ENCODE results near the gene CXCL16. TPM values are rescaled to one million over a fixed set of nuclear protein-coding genes. Genes with fewer than 3 reads are reported as not detected.

Gene CXCL16
- total and polyA plus RNA-seq, 10 of the 15 experiments (the other 5 are each of a cell fraction or from before 2014, with no cell fraction given), result 0.15 to 2.2 (median 0.65) TPM

DNA sequence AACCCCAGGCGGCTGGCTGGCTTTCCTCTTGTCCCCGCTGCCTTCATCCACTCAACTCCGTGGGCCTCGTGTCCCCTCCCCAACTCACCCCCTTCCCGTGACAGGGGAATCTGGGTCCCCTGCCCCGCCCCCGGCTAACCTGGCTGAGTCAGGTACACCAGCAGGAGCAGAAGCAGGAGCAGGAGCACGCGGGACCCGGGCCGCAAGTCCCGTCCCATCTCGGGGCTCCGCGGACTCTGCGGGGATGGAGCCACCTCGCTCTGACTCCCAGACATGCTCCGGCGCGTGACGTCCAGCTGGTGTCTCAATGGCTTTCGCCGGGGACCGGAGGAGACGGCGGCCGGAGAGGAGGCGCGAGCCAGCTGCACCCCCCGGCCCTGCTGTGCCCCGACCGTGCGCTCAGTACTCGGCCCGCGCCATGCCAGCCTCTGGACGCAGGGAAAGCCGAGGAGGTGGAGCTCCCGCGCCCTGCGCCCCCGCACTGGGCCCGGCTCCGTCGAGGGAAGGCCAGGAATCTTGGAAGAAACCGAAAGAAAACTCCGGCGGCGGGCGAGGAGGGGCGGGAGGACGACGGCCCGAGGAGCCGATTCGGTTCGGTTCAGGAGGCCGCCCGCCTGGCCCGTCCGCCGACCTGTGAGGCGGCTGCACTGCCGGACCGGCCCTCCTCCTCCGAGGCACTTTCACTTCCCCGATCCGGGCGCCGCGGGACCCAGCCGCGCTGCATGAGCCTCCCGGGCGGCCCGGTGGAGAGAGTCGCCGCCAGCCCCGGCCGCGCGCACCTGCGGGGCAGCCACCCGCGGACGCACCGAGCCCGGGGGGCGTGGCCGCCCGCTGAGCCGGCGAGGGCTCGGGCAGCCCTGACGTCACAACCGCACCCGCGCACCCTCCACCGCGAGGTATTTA is at the start of gene CXCL16, which contains the start of gene ZMYND15 (continued):
- TF ChIP-seq CBX5 (IDR thresholded peaks at IDR 0.05; ENCODE audit: low read depth), result no peak
- no peak for TF ChIP-seq MEF2B (IDR thresholded peaks at IDR 0.05; ENCODE audit: partially characterized antibody, poor library complexity, severe bottlenecking)
- peak; percentile 69 for TF ChIP-seq SPI1 (IDR thresholded peaks at IDR 0.05; ENCODE audit: borderline replicate concordance, insufficient read depth, low read depth, low read length)
- no peak for TF ChIP-seq RAD51 (IDR thresholded peaks at IDR 0.05)
- TF ChIP-seq EGR1 (IDR thresholded peaks at IDR 0.05; ENCODE audit: borderline replicate concordance in 1 of 2, low read depth in 2 of 2, low read length in 2 of 2), result peak in 1 of 2 experiments; percentile 49; a peak in 1 of 3 replicates
- TF ChIP-seq TARDBP (IDR thresholded peaks at IDR 0.05; ENCODE audit: borderline replicate concordance), result no peak
- TF ChIP-seq IRF4 (IDR thresholded peaks at IDR 0.05; ENCODE audit: low read depth, low read length), result no peak
- no peak for TF ChIP-seq MXI1 (IDR thresholded peaks at IDR 0.05; ENCODE audit: low read depth, low read length)
- TF ChIP-seq HDAC6 (IDR thresholded peaks at IDR 0.05; ENCODE audit: unreplicated experiment), result no peak
- no peak for TF ChIP-seq FOXK2 (IDR thresholded peaks at IDR 0.05)
- TF ChIP-seq MYC (IDR thresholded peaks at IDR 0.05; ENCODE audit: insufficient read depth, insufficient read length, insufficient replicate concordance, low read length, severe bottlenecking), result no peak
- TF ChIP-seq ZNF274 (IDR thresholded peaks at IDR 0.05; ENCODE audit: insufficient read depth, insufficient read length), result no peak
- TF ChIP-seq DPF2 (IDR thresholded peaks at IDR 0.05), result peak; percentile 80
- TF ChIP-seq, protein P1, sequence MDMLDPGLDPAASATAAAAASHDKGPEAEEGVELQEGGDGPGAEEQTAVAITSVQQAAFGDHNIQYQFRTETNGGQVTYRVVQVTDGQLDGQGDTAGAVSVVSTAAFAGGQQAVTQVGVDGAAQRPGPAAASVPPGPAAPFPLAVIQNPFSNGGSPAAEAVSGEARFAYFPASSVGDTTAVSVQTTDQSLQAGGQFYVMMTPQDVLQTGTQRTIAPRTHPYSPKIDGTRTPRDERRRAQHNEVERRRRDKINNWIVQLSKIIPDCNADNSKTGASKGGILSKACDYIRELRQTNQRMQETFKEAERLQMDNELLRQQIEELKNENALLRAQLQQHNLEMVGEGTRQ (IDR thresholded peaks at IDR 0.05; ENCODE audit: borderline replicate concordance, low read depth, low read length), result no peak
- no peak for TF ChIP-seq NFIC (IDR thresholded peaks at IDR 0.05; ENCODE audit: low read depth, low read length)
- TF ChIP-seq, protein P2, sequence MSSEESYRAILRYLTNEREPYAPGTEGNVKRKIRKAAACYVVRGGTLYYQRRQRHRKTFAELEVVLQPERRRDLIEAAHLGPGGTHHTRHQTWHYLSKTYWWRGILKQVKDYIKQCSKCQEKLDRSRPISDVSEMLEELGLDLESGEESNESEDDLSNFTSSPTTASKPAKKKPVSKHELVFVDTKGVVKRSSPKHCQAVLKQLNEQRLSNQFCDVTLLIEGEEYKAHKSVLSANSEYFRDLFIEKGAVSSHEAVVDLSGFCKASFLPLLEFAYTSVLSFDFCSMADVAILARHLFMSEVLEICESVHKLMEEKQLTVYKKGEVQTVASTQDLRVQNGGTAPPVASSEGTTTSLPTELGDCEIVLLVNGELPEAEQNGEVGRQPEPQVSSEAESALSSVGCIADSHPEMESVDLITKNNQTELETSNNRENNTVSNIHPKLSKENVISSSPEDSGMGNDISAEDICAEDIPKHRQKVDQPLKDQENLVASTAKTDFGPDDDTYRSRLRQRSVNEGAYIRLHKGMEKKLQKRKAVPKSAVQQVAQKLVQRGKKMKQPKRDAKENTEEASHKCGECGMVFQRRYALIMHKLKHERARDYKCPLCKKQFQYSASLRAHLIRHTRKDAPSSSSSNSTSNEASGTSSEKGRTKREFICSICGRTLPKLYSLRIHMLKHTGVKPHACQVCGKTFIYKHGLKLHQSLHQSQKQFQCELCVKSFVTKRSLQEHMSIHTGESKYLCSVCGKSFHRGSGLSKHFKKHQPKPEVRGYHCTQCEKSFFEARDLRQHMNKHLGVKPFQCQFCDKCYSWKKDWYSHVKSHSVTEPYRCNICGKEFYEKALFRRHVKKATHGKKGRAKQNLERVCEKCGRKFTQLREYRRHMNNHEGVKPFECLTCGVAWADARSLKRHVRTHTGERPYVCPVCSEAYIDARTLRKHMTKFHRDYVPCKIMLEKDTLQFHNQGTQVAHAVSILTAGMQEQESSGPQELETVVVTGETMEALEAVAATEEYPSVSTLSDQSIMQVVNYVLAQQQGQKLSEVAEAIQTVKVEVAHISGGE (CRISPR knock-in tag; IDR thresholded peaks at IDR 0.05), result no peak
- TF ChIP-seq NR2F1 (conservative IDR thresholded peaks at IDR 0.05), result no peak
- no peak for TF ChIP-seq ATF7 (IDR thresholded peaks at IDR 0.05; ENCODE audit: low read depth)
- TF ChIP-seq, protein P3, sequence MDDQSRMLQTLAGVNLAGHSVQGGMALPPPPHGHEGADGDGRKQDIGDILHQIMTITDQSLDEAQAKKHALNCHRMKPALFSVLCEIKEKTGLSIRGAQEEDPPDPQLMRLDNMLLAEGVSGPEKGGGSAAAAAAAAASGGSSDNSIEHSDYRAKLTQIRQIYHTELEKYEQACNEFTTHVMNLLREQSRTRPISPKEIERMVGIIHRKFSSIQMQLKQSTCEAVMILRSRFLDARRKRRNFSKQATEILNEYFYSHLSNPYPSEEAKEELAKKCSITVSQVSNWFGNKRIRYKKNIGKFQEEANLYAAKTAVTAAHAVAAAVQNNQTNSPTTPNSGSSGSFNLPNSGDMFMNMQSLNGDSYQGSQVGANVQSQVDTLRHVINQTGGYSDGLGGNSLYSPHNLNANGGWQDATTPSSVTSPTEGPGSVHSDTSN (IDR thresholded peaks at IDR 0.05; ENCODE audit: insufficient replicate concordance, low read depth, low read length), result no peak
- TF ChIP-seq SREBF2 (IDR thresholded peaks at IDR 0.05; ENCODE audit: low read length), result no peak
- TF ChIP-seq, protein P4, sequence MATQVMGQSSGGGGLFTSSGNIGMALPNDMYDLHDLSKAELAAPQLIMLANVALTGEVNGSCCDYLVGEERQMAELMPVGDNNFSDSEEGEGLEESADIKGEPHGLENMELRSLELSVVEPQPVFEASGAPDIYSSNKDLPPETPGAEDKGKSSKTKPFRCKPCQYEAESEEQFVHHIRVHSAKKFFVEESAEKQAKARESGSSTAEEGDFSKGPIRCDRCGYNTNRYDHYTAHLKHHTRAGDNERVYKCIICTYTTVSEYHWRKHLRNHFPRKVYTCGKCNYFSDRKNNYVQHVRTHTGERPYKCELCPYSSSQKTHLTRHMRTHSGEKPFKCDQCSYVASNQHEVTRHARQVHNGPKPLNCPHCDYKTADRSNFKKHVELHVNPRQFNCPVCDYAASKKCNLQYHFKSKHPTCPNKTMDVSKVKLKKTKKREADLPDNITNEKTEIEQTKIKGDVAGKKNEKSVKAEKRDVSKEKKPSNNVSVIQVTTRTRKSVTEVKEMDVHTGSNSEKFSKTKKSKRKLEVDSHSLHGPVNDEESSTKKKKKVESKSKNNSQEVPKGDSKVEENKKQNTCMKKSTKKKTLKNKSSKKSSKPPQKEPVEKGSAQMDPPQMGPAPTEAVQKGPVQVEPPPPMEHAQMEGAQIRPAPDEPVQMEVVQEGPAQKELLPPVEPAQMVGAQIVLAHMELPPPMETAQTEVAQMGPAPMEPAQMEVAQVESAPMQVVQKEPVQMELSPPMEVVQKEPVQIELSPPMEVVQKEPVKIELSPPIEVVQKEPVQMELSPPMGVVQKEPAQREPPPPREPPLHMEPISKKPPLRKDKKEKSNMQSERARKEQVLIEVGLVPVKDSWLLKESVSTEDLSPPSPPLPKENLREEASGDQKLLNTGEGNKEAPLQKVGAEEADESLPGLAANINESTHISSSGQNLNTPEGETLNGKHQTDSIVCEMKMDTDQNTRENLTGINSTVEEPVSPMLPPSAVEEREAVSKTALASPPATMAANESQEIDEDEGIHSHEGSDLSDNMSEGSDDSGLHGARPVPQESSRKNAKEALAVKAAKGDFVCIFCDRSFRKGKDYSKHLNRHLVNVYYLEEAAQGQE (IDR thresholded peaks at IDR 0.05; ENCODE audit: low read depth, low read length), result no peak

All from GM12878 (cell line).